H1 (cell line): ENCODE results near the gene SUV39H2. TPM values are rescaled to one million over a fixed set of nuclear protein-coding genes. Genes with fewer than 3 reads are reported as not detected.

ENCODE experiments used
- CTCF ChIA-PET: fragments of 300-600 bp; sonication (Branson Sonifier 250); formaldehyde crosslinking; loops from one replicate; lab custom pipeline; 2021; ENCODE audit not compliant: partially characterized antibody; lab: Charles Lee
- POLR2A ChIA-PET: fragments of 300-600 bp; sonication (Branson Sonifier 250); formaldehyde crosslinking; loops from one replicate; lab custom pipeline; 2021; ENCODE audit warnings: inconsistent platforms; ENCODE audit not compliant: partially characterized antibody; lab: Charles Lee
- DNase-seq, 2 experiments: peaks; one replicate each; pipeline versions ENCODE4 v3.0.0 to v3.0.0-alpha.2; 2010 to 2022; ENCODE audit warnings: low spot score in 2 of 2, low read depth in 1 of 2, mixed read lengths in 1 of 2
- FAIRE-seq: peaks from 2 replicates; lab custom pipeline; 2011; peaks lifted over from hg19 to GRCh38; lab: Jason Lieb, UNC
- H2AFZ ChIP-seq: 2 replicates; pipeline ENCODE4 v1.8.1; 2012; ENCODE audit warnings: low read length, inconsistent platforms
- H2AK5ac ChIP-seq: 2 replicates; pipeline ENCODE4 v1.6.1; 2013; ENCODE audit warnings: low read depth, low read length
- H2BK120ac ChIP-seq: replicated peaks from 2 replicates; pipeline ENCODE3; 2013; ENCODE audit warnings: low read depth, low read length, inconsistent platforms
- H2BK12ac ChIP-seq: 2 replicates; pipeline ENCODE4 v1.6.1; 2013; ENCODE audit warnings: low read depth, low read length
- H2BK15ac ChIP-seq: 2 replicates; pipeline ENCODE4 v1.6.1; 2013; ENCODE audit warnings: low read length
- H2BK20ac ChIP-seq: 2 replicates; pipeline ENCODE4 v1.6.1; 2013; ENCODE audit warnings: low read length
- H2BK5ac ChIP-seq: 2 replicates; pipeline ENCODE4 v1.6.1; 2013; ENCODE audit warnings: low read depth, low read length
- H3K14ac ChIP-seq: 2 replicates; pipeline ENCODE4 v1.6.1; 2013; ENCODE audit warnings: inconsistent platforms; ENCODE audit not compliant: insufficient read length
- H3K18ac ChIP-seq: 2 replicates; pipeline ENCODE4 v1.6.1; 2013; ENCODE audit warnings: low read length; ENCODE audit errors: extremely low read depth
- H3K23ac ChIP-seq: 2 replicates; pipeline ENCODE4 v1.6.1; 2013; ENCODE audit warnings: inconsistent platforms; ENCODE audit not compliant: insufficient read length
- H3K23me2 ChIP-seq: 2 replicates; pipeline ENCODE4 v1.6.1; 2013; ENCODE audit warnings: low read depth, low read length
- H3K27ac ChIP-seq: 2 replicates; pipeline ENCODE4 v1.6.1; 2011; ENCODE audit warnings: low read depth, low read length, inconsistent platforms
- H3K27me3 ChIP-seq, 4 experiments: replicated peaks in 1 of 4; 1 replicate in 1 of 4; 2 replicates in 3 of 4; pipeline versions ENCODE4 v1.6.1 to v1.8.1; 2011 to 2013; ENCODE audit warnings: low read length in 3 of 4, mild to moderate bottlenecking in 3 of 4, inconsistent platforms in 2 of 4, mixed read lengths in 2 of 4, moderate library complexity in 1 of 4; ENCODE audit not compliant: control insufficient read depth in 3 of 4, insufficient read depth in 3 of 4; ENCODE audit errors: extremely low read depth in 1 of 4
- H3K36me3 ChIP-seq, 4 experiments: 2 replicates each; pipeline versions ENCODE4 v1.6.1 to v1.8.1; 2011 to 2013; ENCODE audit warnings: mild to moderate bottlenecking in 4 of 4, low read length in 3 of 4, moderate library complexity in 2 of 4, control low read depth in 1 of 4, inconsistent platforms in 1 of 4; ENCODE audit not compliant: insufficient read depth in 4 of 4, control insufficient read depth in 2 of 4
- H3K4ac ChIP-seq: replicated peaks from 2 replicates; pipeline ENCODE3; 2013; ENCODE audit warnings: low read length, low read depth, mixed read lengths, inconsistent platforms; ENCODE audit not compliant: insufficient read length
- H3K4me1 ChIP-seq, 4 experiments: replicated peaks in 1 of 4; 1 replicate in 1 of 4; 2 replicates in 3 of 4; pipeline versions ENCODE4 v1.6.1 to v1.8.1; 2011 to 2013; ENCODE audit warnings: low read length in 3 of 4, inconsistent platforms in 2 of 4, mixed read lengths in 1 of 4; ENCODE audit not compliant: insufficient read depth in 4 of 4, control insufficient read depth in 3 of 4
- H3K4me2 ChIP-seq, 2 experiments: 2 replicates each; pipeline versions ENCODE4 v1.6.1 to v1.8.1; 2011 to 2013; ENCODE audit warnings: low read depth in 2 of 2, low read length in 2 of 2, control low read depth in 1 of 2, inconsistent platforms in 1 of 2, mild to moderate bottlenecking in 1 of 2; ENCODE audit not compliant: insufficient read depth in 1 of 2
- H3K4me3 ChIP-seq, 4 experiments: fragments of 200-600, 300-600 bp in 1 of 4; sonication (generic), shearing (Covaris generic), sonication (Bioruptor Twin) in 1 of 4; 2 replicates each; pipeline versions ENCODE4 v1.5.1 to v1.8.1; 2011 to 2016; ENCODE audit warnings: low read length in 4 of 4, low read depth in 3 of 4, control low read depth in 2 of 4, inconsistent platforms in 2 of 4, mild to moderate bottlenecking in 2 of 4, mixed read lengths in 1 of 4, moderate library complexity in 1 of 4; ENCODE audit not compliant: insufficient read depth in 2 of 4; ENCODE audit errors: extremely low read depth in 1 of 4
- H3K56ac ChIP-seq: replicated peaks from 2 replicates; pipeline ENCODE3; 2013; ENCODE audit warnings: low read depth, mild to moderate bottlenecking, mixed read lengths, low read length, inconsistent platforms; ENCODE audit not compliant: insufficient read length
- H3K79me1 ChIP-seq: 2 replicates; pipeline ENCODE4 v1.6.1; 2013; ENCODE audit warnings: low read depth, low read length, control low read depth
- H3K79me2 ChIP-seq, 2 experiments: 2 replicates each; pipeline versions ENCODE4 v1.6.1 to v1.8.1; 2012 to 2013; ENCODE audit warnings: low read length in 2 of 2, mild to moderate bottlenecking in 2 of 2, inconsistent platforms in 1 of 2; ENCODE audit not compliant: insufficient read depth in 2 of 2, control insufficient read depth in 1 of 2
- H3K9ac ChIP-seq, 4 experiments: replicated peaks in 1 of 4; 1 replicate in 1 of 4; 2 replicates in 3 of 4; pipeline versions ENCODE4 v1.6.1 to v1.8.1; 2011 to 2013; ENCODE audit warnings: low read depth in 3 of 4, low read length in 3 of 4, control low read depth in 2 of 4, mild to moderate bottlenecking in 2 of 4, moderate library complexity in 2 of 4, inconsistent platforms in 1 of 4; ENCODE audit errors: extremely low read depth in 1 of 4
- H3K9me3 ChIP-seq, 2 experiments: 2 replicates each; pipeline versions ENCODE4 v1.6.1 to v1.8.1; 2012 to 2013; ENCODE audit warnings: mild to moderate bottlenecking in 2 of 2, moderate library complexity in 2 of 2, control low read depth in 1 of 2, inconsistent platforms in 1 of 2, low read depth in 1 of 2, low read length in 1 of 2, mixed read lengths in 1 of 2; ENCODE audit not compliant: insufficient read depth in 2 of 2
- H4K20me1 ChIP-seq, 2 experiments: replicated peaks in 1 of 2; 2 replicates each; pipeline versions ENCODE3 to v1.8.1; 2011 to 2013; ENCODE audit warnings: inconsistent platforms in 2 of 2, low read length in 2 of 2, mild to moderate bottlenecking in 1 of 2; ENCODE audit not compliant: insufficient read depth in 2 of 2, control insufficient read depth in 1 of 2
- H4K5ac ChIP-seq: 2 replicates; pipeline ENCODE4 v1.6.1; 2013; ENCODE audit warnings: low read length, low read depth, mixed read lengths, inconsistent platforms; ENCODE audit not compliant: insufficient read length
- H4K8ac ChIP-seq: 2 replicates; pipeline ENCODE4 v1.8.0; 2013; ENCODE audit warnings: mild to moderate bottlenecking, moderate library complexity, low read length, inconsistent platforms; ENCODE audit not compliant: insufficient read depth; ENCODE audit errors: extremely low read depth
- H4K91ac ChIP-seq: replicated peaks from 2 replicates; pipeline ENCODE3; 2013; ENCODE audit warnings: low read length, mixed read lengths, inconsistent platforms; ENCODE audit not compliant: insufficient read length
- CEBPB ChIP-seq: IDR thresholded peaks from 2 replicates; pipeline ENCODE4 v1.6.1; 2012; ENCODE audit warnings: low read depth, low read length
- JUN ChIP-seq: IDR thresholded peaks from 2 replicates; pipeline ENCODE4 v1.6.1; 2011; ENCODE audit warnings: low read depth, mild to moderate bottlenecking, improper control_type of control experiment, low read length
- JUND ChIP-seq: IDR thresholded peaks from 2 replicates; pipeline ENCODE4 v1.6.1; 2011; ENCODE audit warnings: mild to moderate bottlenecking, improper control_type of control experiment, low read length
- KDM1A ChIP-seq: fragments of 200-600, 300-600 bp; sonication (generic); IDR thresholded peaks from 2 replicates; pipeline ENCODE4 v1.7.1; 2016; ENCODE audit warnings: mild to moderate bottlenecking, low read length, borderline replicate concordance
- NANOG ChIP-seq: IDR thresholded peaks from 2 replicates; pipeline ENCODE4 v1.6.1; 2011; ENCODE audit warnings: low read length, low read depth, mild to moderate bottlenecking, inconsistent platforms; ENCODE audit not compliant: insufficient read depth, poor library complexity, severe bottlenecking
- POLR2A ChIP-seq, 2 experiments: IDR thresholded peaks; 1 replicate in 1 of 2; 2 replicates in 1 of 2; pipeline ENCODE4 v1.6.1; 2011; ENCODE audit warnings: low read depth in 2 of 2, low read length in 2 of 2, mild to moderate bottlenecking in 2 of 2; ENCODE audit errors: control extremely low read depth in 1 of 2
- SIN3A ChIP-seq, 2 experiments: IDR thresholded peaks in 1 of 2; conservative IDR thresholded peaks in 1 of 2; 2 replicates each; pipeline ENCODE4 v1.6.1; 2011 to 2012; ENCODE audit warnings: low read length in 2 of 2, improper control_type of control experiment in 1 of 2, low read depth in 1 of 2, mild to moderate bottlenecking in 1 of 2
- SP2 ChIP-seq: IDR thresholded peaks from 2 replicates; pipeline ENCODE4 v1.6.1; 2012; ENCODE audit warnings: mild to moderate bottlenecking, low read length, inconsistent platforms
- TAF1 ChIP-seq: IDR thresholded peaks from 2 replicates; pipeline ENCODE4 v1.6.1; 2011; ENCODE audit warnings: mild to moderate bottlenecking, low read depth, low read length
- TAF7 ChIP-seq: optimal IDR thresholded peaks from 2 replicates; pipeline ENCODE3; 2011; ENCODE audit warnings: low read depth, mild to moderate bottlenecking, inconsistent platforms, low read length, moderate library complexity, borderline replicate concordance
- TEAD4 ChIP-seq: IDR thresholded peaks from 2 replicates; pipeline ENCODE4 v1.6.1; 2012; ENCODE audit warnings: low read depth, low read length, inconsistent platforms, mixed read lengths
- WGBS, 2 experiments: shearing (Covaris generic) in 1 of 2; methylation state at CpG; one replicate each; pipeline versions ENCODE4 v1.1.6 to v1.1.7; 2013 to 2015; ENCODE audit warnings: low lambda C conversion rate in 2 of 2, mixed read lengths in 2 of 2, inconsistent platforms in 1 of 2, low coverage in 1 of 2, missing lambda C conversion rate in 1 of 2; ENCODE audit not compliant: insufficient replicate concordance in 2 of 2, insufficient coverage in 1 of 2, insufficient read length in 1 of 2; ENCODE audit errors: extremely low coverage in 1 of 2, missing lambda C conversion rate in 1 of 2; 5-methylcytosine and 5-hydroxymethylcytosine counted together
- polyA plus RNA-seq, 7 experiments: library from polyadenylated mRNA; depleted of rRNA in 3 of 7; stranded (reverse) in 5 of 7; unstranded in 2 of 7; fragments of >200 nt in 5 of 7; fragments of 200-250 nt in 2 of 7; gene quantifications; 1 replicate in 5 of 7; 2 replicates in 1 of 7; 4 replicates in 1 of 7; pipeline versions ENCODE4 v1.2.1 to v1.2.3, GENCODE V29; 2011 to 2013; ENCODE audit warnings: missing spikeins in 2 of 7, mixed read lengths in 2 of 7
- total RNA-seq: library from RNA; stranded (reverse); fragmentation: NEBNext Ultra II Directional; extraction: Animal tissue kit (Norgen Biotek cat#: 25700); gene quantifications from 2 replicates; pipeline ENCODE4 v1.2.1, GENCODE V29; 2021

The SUV39H2 gene
- total and polyA plus RNA-seq, 2 of the 8 experiments (the other 6 are each of a cell fraction or from before 2014, with no cell fraction given), result 19.4 to 62.3 TPM

GRCh38 chr10:14947268-14947667 lies 68.6 kb downstream of the SUV39H2 start:
- ChIA-PET CTCF (interaction anchor here (1.1 kb wide), 1 partner anchor 11 kb away, joined by 3 read pairs; no protein-coding TSS in a partner anchor), POLR2A (no interaction called here)
- Histone ChIP-seq H3K4me1 (peaks cover 0 to 3% (median 1%) of the 10 kb centered on the region in 4 experiments; a peak in 4 of 7 replicates), H3K56ac (no peak overlapping the region), H3K27me3 (peaks cover 0 to 2% (median 0%) of the 10 kb centered on the region in 4 experiments; a peak in 1 of 7 replicates), H3K4me3 (no peak overlapping the region), H2BK20ac (no peak overlapping the region), H3K9me3 (no peaks in the 10 kb centered on the region), H2AK5ac (no peak overlapping the region), H3K23me2 (no peaks in the 10 kb centered on the region), H2BK120ac (no peak overlapping the region), H3K79me1 (no peaks in the 10 kb centered on the region), H3K36me3 (peaks cover 0 to 11% (median 3%) of the 10 kb centered on the region in 4 experiments; a peak in 5 of 8 replicates), H4K91ac (no peak overlapping the region), H2BK5ac (no peak overlapping the region), H4K5ac (no peak overlapping the region), H2AFZ (no peak overlapping the region), H3K4ac (no peak overlapping the region), H3K23ac (no peak overlapping the region), H2BK15ac (no peak overlapping the region), H3K4me2 (no peak overlapping the region), H3K18ac (no peak overlapping the region), H3K27ac (no peak overlapping the region), H3K79me2 (peaks cover 0 to 4% of the 10 kb centered on the region in 2 experiments; a peak in 1 of 4 replicates), H4K8ac (no peak overlapping the region), H2BK12ac (no peak overlapping the region), H4K20me1 (peaks cover 2 to 13% of the 10 kb centered on the region in 2 experiments), H3K14ac (no peak overlapping the region), H3K9ac (no peak overlapping the region)
- no peak for FAIRE-seq
- TF ChIP-seq CEBPB (no peak), JUN (no peak), NANOG (no peak), KDM1A (no peak), TAF1 (no peak), SIN3A (conservative IDR thresholded peaks at IDR 0.05 in 1 of 2, IDR thresholded peaks at IDR 0.05 in 1 of 2; ENCODE audit: low read depth in 1 of 2, low read length in 2 of 2) (no peak), JUND (no peak), SP2 (no peak), POLR2A (IDR thresholded peaks at IDR 0.05; ENCODE audit: control extremely low read depth in 1 of 2, low read depth in 2 of 2, low read length in 2 of 2) (no peak), TEAD4 (no peak), TAF7 (no peak)
- no peak for DNase-seq
- WGBS, 2 experiments, result 80% methylated on average over 1 of the region's 1 CpG; no CpG with 5 or more reads in 1 of the 2 experiments
